Measurements from ENCODE around the gene GPC6.

Gene GPC6

GRCh38 chr13:94115054-94115453 lies 888.4 kb downstream of the GPC6 start:
- no peak for DNase-seq (ENCODE audit: low read depth)

GRCh38 chr13:94119360-94119936 lies 892.8 kb downstream of the GPC6 start:
- DNase-seq (ENCODE audit: low read depth): no peak

- DNase-seq (ENCODE audit: low read depth): no peak
Observed at GRCh38 chr13:94120878-94121277, 894.3 kb downstream of the GPC6 start.

- no peak for DNase-seq (ENCODE audit: low read depth)
Observed at GRCh38 chr13:94121686-94122085, 895.1 kb downstream of the GPC6 start.

- no peak for DNase-seq (ENCODE audit: low read depth)
Observed at GRCh38 chr13:94122300-94122915, 895.8 kb downstream of the GPC6 start.

- DNase-seq (ENCODE audit: low read depth): no peak
Observed at GRCh38 chr13:94123557-94123956, 897.0 kb downstream of the GPC6 start.

- DNase-seq (ENCODE audit: low read depth): no peak
Observed at GRCh38 chr13:94128430-94128829, 901.8 kb downstream of the GPC6 start.

- no peak for DNase-seq (ENCODE audit: low read depth)
Observed at GRCh38 chr13:94129490-94129894, 902.9 kb downstream of the GPC6 start.

- no peak for DNase-seq (ENCODE audit: low read depth)
Observed at GRCh38 chr13:94138831-94139230, 912.2 kb downstream of the GPC6 start.

GRCh38 chr13:94139393-94139995 lies 912.9 kb downstream of the GPC6 start:
- no peak for DNase-seq (ENCODE audit: low read depth)

GRCh38 chr13:94140027-94140426 lies 913.4 kb downstream of the GPC6 start:
- DNase-seq (ENCODE audit: low read depth): no peak

- DNase-seq (ENCODE audit: low read depth): no peak
Observed at GRCh38 chr13:94140511-94140910, 913.9 kb downstream of the GPC6 start.

GRCh38 chr13:94143624-94144350 lies 917.2 kb downstream of the GPC6 start:
- no peak for DNase-seq (ENCODE audit: low read depth)

- no peak for DNase-seq (ENCODE audit: low read depth)
Observed at GRCh38 chr13:94145966-94146365, 919.4 kb downstream of the GPC6 start.

GRCh38 chr13:94153586-94153985 lies 927.0 kb downstream of the GPC6 start:
- DNase-seq (ENCODE audit: low read depth): no peak

GRCh38 chr13:94154367-94154766 lies 927.8 kb downstream of the GPC6 start:
- DNase-seq (ENCODE audit: low read depth): no peak

GRCh38 chr13:94157705-94158218 lies 931.2 kb downstream of the GPC6 start:
- DNase-seq (ENCODE audit: low read depth): no peak

GRCh38 chr13:94160875-94161274 lies 934.3 kb downstream of the GPC6 start:
- no peak for DNase-seq (ENCODE audit: low read depth)

GRCh38 chr13:94162289-94162688 lies 935.7 kb downstream of the GPC6 start:
- no peak for DNase-seq (ENCODE audit: low read depth)

- no peak for DNase-seq (ENCODE audit: low read depth)
Observed at GRCh38 chr13:94163535-94163934, 936.9 kb downstream of the GPC6 start.

GRCh38 chr13:94168783-94169453 lies 942.3 kb downstream of the GPC6 start:
- no peak for DNase-seq (ENCODE audit: low read depth)

- DNase-seq (ENCODE audit: low read depth): no peak
Observed at GRCh38 chr13:94169454-94170144, 943.0 kb downstream of the GPC6 start.
